ENCODE results near the gene MAB21L2. TPM values are rescaled to one million over a fixed set of nuclear protein-coding genes. Genes with fewer than 3 reads are reported as not detected.
"Not testable (repeated sequence)": the region's sequence is repeated elsewhere in the genome, so short reads cannot be mapped to it uniquely, and the experiment has no call there.

MAB21L2 gene
- total RNA-seq (not detected), polyA plus RNA-seq (not detected)
- long read RNA-seq, donor 1 = 0 reads
- long read RNA-seq, donor 2 = 0 reads

DNA sequence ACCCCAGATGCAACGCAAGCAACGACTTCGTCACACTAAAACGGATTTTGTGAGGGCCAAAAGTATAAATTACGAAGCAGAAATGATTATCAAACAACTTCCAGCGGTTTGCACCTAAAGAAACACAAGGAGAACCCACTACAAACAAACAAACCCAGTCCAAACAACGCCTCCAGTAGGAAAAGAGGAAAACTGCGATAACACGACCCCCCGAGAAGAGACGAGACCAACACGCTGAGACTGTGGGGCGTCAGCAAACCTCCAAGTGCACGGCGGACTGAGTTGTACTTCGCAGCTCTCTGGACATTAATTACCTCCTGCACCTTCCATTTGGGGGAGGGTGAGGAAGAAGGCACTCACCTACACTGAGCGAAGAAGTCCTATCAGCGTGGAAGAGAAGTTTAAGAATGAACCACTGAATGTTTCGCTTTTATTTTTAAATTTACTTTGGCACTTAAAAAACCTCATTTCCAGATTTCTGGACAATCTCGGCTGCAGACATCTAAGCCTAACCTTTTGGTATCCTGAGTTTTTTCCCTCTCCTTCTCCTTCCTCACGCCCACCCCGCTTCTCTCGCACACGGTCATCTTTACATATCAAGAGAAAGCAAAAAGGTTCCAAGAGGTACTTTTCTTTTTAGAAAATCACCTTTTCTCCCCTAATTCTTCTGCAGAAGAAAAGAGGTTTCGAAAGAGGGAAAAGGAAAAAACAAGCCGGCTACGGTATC lies at the start of gene MAB21L2:
Gene MAB21L2 (plus strand): TSS at position 6 of the 727 bp plus-strand sequence. CDS start 879 bp downstream, outside the sequence.
- WGBS, 5 donors = 72 to 92% (median 82%) methylated on average over 27 of the region's 27 CpGs
- H3K4me1 ChIP-seq = no peaks in the 10 kb centered on the region
- no peak for DNase-seq
- H3K36me3 ChIP-seq = peaks cover 2 to 68% (median 20%) of the 10 kb centered on the region in 6 donors
- peak within 1 kb of the TSS; percentile 2 to 62 (median 28) for H3K4me3 ChIP-seq
- peaks cover 0 to 5% (median 0%) of the 10 kb centered on the region in 7 donors for H3K27me3 ChIP-seq (replicated peaks in 1 of 7)
- intact Hi-C loops (cut with DNase I; ENCODE audit: low total_unique reads) = no loop called here
- peaks cover 0 to 28% (median 13%) of the 10 kb centered on the region in 8 donors for H3K9me3 ChIP-seq
- TF ChIP-seq, protein P1, sequence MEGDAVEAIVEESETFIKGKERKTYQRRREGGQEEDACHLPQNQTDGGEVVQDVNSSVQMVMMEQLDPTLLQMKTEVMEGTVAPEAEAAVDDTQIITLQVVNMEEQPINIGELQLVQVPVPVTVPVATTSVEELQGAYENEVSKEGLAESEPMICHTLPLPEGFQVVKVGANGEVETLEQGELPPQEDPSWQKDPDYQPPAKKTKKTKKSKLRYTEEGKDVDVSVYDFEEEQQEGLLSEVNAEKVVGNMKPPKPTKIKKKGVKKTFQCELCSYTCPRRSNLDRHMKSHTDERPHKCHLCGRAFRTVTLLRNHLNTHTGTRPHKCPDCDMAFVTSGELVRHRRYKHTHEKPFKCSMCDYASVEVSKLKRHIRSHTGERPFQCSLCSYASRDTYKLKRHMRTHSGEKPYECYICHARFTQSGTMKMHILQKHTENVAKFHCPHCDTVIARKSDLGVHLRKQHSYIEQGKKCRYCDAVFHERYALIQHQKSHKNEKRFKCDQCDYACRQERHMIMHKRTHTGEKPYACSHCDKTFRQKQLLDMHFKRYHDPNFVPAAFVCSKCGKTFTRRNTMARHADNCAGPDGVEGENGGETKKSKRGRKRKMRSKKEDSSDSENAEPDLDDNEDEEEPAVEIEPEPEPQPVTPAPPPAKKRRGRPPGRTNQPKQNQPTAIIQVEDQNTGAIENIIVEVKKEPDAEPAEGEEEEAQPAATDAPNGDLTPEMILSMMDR (IDR thresholded peaks at IDR 0.05 in 8 of 11, conservative IDR thresholded peaks at IDR 0.05 in 3 of 11) = no peak
- TF ChIP-seq POLR2AphosphoS5 (IDR thresholded peaks at IDR 0.05) (no peak), POLR2A (IDR thresholded peaks at IDR 0.05) (no peak)
- H3K27ac ChIP-seq = no peak within 1 kb of the TSS

DNA sequence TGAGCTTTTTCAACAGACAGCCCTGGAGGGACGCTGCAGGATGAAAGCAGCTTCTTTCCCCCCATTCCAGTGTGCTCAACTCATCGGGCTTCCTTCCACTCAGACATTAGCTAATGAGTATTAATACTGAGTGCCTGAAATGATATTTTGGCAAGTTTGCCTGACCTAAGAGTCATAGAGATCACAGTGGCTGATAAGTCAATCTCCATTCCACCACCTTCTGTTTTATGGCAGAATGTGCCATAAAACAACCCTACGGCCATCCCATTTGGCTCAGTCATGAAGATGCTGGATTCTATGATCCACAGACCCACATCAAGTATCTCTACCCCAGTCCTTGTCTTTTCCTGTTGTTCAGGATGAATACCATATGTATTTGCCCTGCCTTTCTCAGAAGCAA lies 48.3 kb upstream of the MAB21L2 start:
- no peaks in the 10 kb centered on the region for H3K27me3 ChIP-seq (replicated peaks in 1 of 7)
- H3K4me1 ChIP-seq = no peaks in the 10 kb centered on the region
- intact Hi-C loops (cut with DNase I; ENCODE audit: low total_unique reads) = no loop called here
- no peaks in the 10 kb centered on the region for H3K36me3 ChIP-seq
- no peak overlapping the region for H3K27ac ChIP-seq
- WGBS, 5 donors = 91 to 98% (median 92%) methylated on average over 3 of the region's 3 CpGs
- no peak for DNase-seq
- no peaks in the 10 kb centered on the region for H3K9me3 ChIP-seq
- H3K4me3 ChIP-seq = no peak overlapping the region
- TF ChIP-seq, protein P1 (IDR thresholded peaks at IDR 0.05 in 8 of 11, conservative IDR thresholded peaks at IDR 0.05 in 3 of 11) = no peak

DNA sequence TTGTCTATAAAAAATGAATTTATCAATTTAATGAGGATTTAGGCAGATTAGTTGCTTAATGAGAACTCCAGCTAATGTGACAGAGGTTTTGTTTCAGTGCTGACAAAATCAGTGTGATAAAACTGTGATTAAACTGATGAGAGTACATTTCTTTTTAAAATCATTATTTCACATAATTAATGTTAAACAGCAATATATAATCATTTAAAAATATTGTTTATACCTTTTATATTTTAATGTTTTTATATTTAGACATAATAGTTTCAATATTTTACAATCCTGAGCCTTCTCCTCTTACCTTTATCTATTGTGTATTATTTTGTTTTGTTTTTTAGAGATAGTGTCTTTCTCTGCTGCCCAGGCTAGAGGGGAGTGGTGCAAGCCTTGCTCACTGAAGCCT lies 47.1 kb upstream of the MAB21L2 start:
- H3K27me3 ChIP-seq (replicated peaks in 1 of 7) = no peaks in the 10 kb centered on the region
- H3K4me3 ChIP-seq = no peak overlapping the region
- no peak for TF ChIP-seq POLR2A (IDR thresholded peaks at IDR 0.05)
- TF ChIP-seq POLR2AphosphoS5 (IDR thresholded peaks at IDR 0.05) = no peak
- TF ChIP-seq, protein P1 (IDR thresholded peaks at IDR 0.05 in 8 of 11, conservative IDR thresholded peaks at IDR 0.05 in 3 of 11) = no peak
- intact Hi-C loops (cut with DNase I; ENCODE audit: low total_unique reads) = no loop called here
- no peaks in the 10 kb centered on the region for H3K4me1 ChIP-seq
- DNase-seq = no peak
- H3K27ac ChIP-seq = no peak overlapping the region
- H3K36me3 ChIP-seq = no peaks in the 10 kb centered on the region
- no peaks in the 10 kb centered on the region for H3K9me3 ChIP-seq

DNA sequence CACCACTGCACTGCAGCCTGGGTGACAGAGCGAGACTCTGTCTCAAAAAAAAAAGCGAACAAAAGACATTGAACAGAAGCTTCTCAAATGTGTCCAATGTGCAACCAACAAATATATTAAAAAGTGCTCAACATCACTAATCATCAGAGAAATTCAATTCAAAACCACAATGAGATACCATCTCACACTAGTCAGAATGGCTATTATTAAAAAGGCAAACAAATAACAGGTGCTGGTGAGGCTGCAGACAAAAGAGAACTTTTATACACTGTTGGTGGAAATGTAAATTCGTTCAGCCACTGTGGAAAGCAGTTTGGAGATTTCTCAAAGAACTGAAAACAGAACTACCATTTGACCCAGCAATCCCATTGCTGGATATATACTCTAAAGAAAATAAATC lies 44.0 kb upstream of the MAB21L2 start:
- H3K4me3 ChIP-seq; H3K4me1 ChIP-seq; intact Hi-C loops (cut with DNase I; ENCODE audit: low total_unique reads): not testable (repeated sequence)

More for the DNA sequence above, 44.0 kb upstream of the MAB21L2 start:
- not testable (repeated sequence) for H3K9me3 ChIP-seq; H3K27ac ChIP-seq; DNase-seq; H3K36me3 ChIP-seq; H3K27me3 ChIP-seq (replicated peaks in 1 of 7)
- WGBS, 5 donors = 92 to 98% (median 95%) methylated on average over 3 of the region's 3 CpGs

Data from spleen (tissue), 13 donors.